Activated T-helper 2 cell treated with anti-CD3 and anti-CD28 coated beads, Interferon-gamma antibody, Interleukin-2, Interleukin-4, amounts not matched to agents 10 μg/mL and 5 μg/mL and 100 μg/mL, durations not matched to agents 14 hours and 24 hours and 36 hours (primary cell): Measurements from ENCODE around the gene SLC34A3. TPM values are rescaled to one million over a fixed set of nuclear protein-coding genes. Genes with fewer than 3 reads are reported as not detected.

Experiments
- DNase-seq: peaks from one replicate; pipeline ENCODE4 v3.0.0; 2021; ENCODE audit warnings: low spot score
- H3K27ac Mint-ChIP-seq: one replicate; pipeline ENCODE4 v1.8.0; 2021; ENCODE audit warnings: mixed read lengths
- H3K27me3 Mint-ChIP-seq: one replicate; pipeline ENCODE4 v1.8.0; 2021; ENCODE audit warnings: low read depth, mixed read lengths
- H3K36me3 Mint-ChIP-seq: one replicate; pipeline ENCODE4 v1.8.0; 2021; ENCODE audit warnings: low read depth, mixed read lengths
- H3K4me1 Mint-ChIP-seq: one replicate; pipeline ENCODE4 v1.8.0; 2021; ENCODE audit warnings: low read depth, mixed read lengths
- H3K4me3 Mint-ChIP-seq: one replicate; pipeline ENCODE4 v1.8.0; 2021; ENCODE audit warnings: low read depth, mild to moderate bottlenecking, moderate library complexity, mixed read lengths
- H3K9me3 Mint-ChIP-seq: one replicate; pipeline ENCODE4 v1.8.0; 2021; ENCODE audit warnings: mixed read lengths
- intact Hi-C: fragments of 100-400 bp; cut with micrococcal nuclease; formaldehyde crosslinking; loops from one replicate; pipeline ENCODE4 v1.15.1; 2023
- total RNA-seq: library from RNA; stranded (reverse); gene quantifications from 2 replicates; pipeline ENCODE4 v1.2.3, GENCODE V29; 2022

Gene SLC34A3
- total RNA-seq, 1 donor from 2014 or later = not detected

DNA sequence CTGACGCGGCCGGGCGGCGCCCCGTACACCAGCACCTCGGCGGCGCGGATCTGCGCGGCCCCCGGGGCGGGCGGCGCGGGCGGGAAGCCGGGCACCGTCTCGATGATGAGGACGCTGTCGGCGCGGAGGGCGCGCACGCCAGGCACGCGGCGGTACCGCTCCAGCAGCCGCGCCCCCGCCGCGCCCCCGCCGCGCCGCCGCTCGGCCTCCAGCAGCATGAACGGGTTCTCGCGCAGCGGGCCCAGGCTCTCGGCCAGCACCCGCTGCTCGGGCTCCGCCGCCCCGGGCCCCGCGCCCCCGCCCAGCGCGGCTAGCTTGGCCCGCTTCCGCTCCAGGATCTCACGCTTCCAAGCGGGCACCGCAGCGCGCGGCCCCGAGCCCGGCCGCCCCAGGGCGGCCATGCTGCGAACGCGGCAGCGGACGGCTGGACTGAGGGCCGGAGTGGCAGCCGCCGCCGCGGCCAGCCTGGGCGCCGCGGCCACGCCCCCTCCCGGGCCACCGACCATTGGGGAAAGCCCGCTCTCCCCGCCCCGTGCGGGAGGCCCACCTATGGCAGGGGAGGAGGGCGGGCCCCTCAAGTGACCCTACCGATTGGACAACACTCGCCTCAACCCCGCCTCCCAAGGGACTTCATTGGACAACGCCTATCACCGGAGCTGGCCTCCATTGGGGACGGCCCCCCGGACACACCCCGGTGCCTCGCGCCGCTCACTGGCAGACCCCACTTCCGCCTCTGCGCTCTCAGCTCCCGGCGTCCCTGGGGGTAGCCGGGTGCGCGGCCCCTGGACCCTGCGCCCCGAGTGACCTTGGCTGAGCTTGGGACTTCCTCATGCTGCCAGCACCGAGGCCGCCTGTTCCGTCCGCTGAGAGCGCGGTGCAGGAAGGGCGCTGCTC lies 30.1 kb upstream of the SLC34A3 start, which contains the start of gene TPRN:
Gene TPRN, minus strand, starts transcription at position 431 of the 894 bp plus-strand sequence. Its CDS starts 30 bp downstream, at position 401.
- intact Hi-C loops = loop anchor here (1.0 to 5.0 kb wide), 3 partner anchors 12 to 73 kb away; partner anchors contain the start of genes ANAPC2 and SSNA1
- Mint-ChIP-seq H3K9me3 (no peaks in the 10 kb centered on the region), H3K36me3 (peaks cover 9% of the 10 kb centered on the region), H3K4me1 (peaks cover 20% of the 10 kb centered on the region), H3K4me3 (peak within 1 kb of the TSS; percentile 83), H3K27ac (peak within 1 kb of the TSS; percentile 69), H3K27me3 (no peaks in the 10 kb centered on the region)
- DNase-seq = peak; percentile 99

DNA sequence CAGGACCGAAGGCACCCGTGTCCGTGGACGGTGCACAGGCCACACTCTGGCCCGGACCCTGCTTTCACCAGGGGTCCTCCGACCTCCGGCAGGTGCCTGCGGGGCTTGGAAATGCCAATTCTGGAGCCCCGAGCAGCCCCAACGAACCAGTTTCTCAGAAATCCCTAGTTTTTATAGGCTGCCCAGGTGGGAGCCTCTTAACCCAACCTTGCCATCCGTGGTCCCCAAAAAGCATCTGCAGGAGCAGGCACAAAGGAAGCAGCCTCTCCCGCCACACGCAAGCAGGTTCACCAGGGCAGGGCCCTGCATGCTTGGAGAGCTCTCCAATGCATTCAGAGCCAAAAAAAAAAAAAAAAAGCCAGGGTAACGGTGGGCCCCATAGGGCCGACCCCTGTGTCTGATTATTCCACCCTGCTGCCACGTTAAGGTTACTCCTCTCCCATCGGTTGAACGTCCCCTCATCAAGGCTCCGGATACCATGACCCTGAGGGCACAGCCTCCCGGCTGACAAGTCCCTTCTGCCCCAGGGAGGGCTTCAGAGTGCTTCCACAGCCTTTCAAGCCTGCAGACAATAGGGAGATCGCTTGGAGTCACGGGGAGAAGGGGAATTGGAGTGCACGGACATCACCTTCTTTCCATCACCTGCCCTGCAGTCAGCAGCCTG lies 29.4 kb upstream of the SLC34A3 start:
- no peak for DNase-seq
- peaks cover 9% of the 10 kb centered on the region for H3K36me3 Mint-ChIP-seq
- no peaks in the 10 kb centered on the region for H3K27me3 Mint-ChIP-seq
- peak overlapping the region; percentile 69 for H3K27ac Mint-ChIP-seq
- H3K9me3 Mint-ChIP-seq = no peaks in the 10 kb centered on the region
- intact Hi-C loops = loop anchor here (5.0 kb wide), 1 partner anchor 74 kb away; no protein-coding TSS in a partner anchor
- peak overlapping the region; percentile 82 for H3K4me3 Mint-ChIP-seq
- peaks cover 21% of the 10 kb centered on the region for H3K4me1 Mint-ChIP-seq

DNA sequence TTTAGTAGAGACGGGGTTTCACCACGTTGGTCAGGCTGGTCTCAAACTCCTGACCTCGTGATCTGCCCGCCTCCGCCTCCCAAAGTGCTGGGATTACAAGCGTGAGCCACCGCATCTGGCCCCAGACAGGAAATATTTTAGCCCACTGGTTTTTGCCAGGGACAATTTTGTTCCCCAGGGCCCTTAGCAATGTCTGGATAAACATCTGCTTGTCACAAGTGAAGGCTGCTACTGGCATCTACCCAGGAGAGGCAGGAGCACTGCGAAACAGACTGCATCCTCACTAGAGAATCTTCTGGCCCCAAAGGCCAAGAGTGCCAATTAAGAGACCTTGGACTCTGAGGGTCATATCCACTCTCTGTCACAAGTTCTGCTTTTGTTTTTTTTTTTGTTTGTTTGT lies 27.7 kb upstream of the SLC34A3 start:
- H3K27me3 Mint-ChIP-seq = no peaks in the 10 kb centered on the region
- H3K4me3 Mint-ChIP-seq = peak overlapping the region; percentile 8
- H3K27ac Mint-ChIP-seq = no peak overlapping the region
- DNase-seq = no peak
- H3K36me3 Mint-ChIP-seq = peaks cover 22% of the 10 kb centered on the region
- peaks cover 34% of the 10 kb centered on the region for H3K4me1 Mint-ChIP-seq
- no peaks in the 10 kb centered on the region for H3K9me3 Mint-ChIP-seq
- intact Hi-C loops = loop anchor here (5.0 kb wide), 1 partner anchor 76 kb away; no protein-coding TSS in a partner anchor

DNA sequence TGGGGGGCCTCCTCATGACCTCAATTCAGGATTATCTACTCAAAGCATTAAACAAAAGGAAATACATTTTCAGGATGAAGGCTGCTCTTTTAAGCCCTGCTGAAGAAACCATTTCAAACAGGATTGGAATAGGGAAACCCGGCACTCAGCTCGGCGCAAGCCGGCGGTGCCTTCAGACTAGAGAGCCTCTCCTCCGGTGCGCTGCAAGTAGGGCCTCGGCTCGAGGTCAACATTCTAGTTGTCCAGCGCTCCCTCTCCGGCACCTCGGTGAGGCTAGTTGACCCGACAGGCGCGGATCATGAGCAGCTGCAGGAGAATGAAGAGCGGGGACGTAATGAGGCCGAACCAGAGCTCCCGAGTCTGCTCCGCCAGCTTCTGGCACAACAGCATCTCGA lies 26.0 kb upstream of the SLC34A3 start:
- no peak for DNase-seq
- peaks cover 32% of the 10 kb centered on the region for H3K4me1 Mint-ChIP-seq
- H3K36me3 Mint-ChIP-seq = peaks cover 31% of the 10 kb centered on the region
- H3K27me3 Mint-ChIP-seq = no peaks in the 10 kb centered on the region
- H3K4me3 Mint-ChIP-seq = peak overlapping the region; percentile 93
- H3K27ac Mint-ChIP-seq = peak overlapping the region; percentile 82
- no peaks in the 10 kb centered on the region for H3K9me3 Mint-ChIP-seq
- intact Hi-C loops = loop anchor here (1.0 to 5.0 kb wide), 2 partner anchors 16 to 77 kb away; partner anchors contain the start of genes ANAPC2 and SSNA1

DNA sequence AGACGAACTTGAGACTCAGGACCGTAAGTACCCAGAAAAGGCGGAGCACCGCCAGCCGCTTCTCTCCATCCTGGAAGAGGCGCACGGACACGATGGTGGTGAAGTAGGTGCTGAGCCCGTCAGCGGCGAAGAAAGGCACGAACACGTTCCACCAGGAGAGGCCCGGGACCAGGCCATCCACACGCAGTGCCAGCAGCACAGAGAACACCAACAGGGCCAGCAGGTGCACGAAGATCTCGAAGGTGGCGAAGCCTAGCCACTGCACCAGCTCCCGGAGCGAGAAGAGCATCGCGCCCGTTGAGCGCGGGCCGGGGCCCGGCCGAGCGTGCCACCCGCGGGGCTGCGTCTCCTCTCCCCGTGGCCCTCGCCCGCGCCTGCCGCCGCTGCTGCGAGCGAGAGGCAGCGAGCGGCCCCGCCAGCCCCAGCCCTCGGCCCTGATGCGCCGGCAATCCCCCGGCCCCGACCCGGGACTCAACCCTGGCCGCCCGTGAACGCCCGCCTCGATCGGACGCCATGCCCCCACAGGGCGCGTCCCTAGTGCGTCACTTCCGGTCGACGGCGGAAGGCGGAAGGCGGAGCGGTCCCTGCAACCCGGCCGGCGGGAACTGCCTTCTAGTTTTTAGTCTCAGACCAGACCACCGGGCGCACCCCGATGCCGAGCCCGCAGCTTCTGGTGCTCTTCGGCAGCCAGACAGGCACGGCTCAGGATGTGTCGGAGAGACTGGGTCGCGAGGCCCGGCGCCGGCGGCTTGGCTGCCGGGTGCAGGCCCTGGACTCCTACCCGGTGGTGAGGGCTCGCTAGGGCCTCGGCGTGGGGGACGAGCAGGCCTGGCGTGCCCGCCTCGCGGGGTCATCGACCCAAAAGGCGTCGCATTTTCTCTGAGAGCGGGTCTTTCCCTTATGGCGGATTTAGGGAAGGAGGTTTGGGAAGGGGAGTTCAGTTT lies 25.3 kb upstream of the SLC34A3 start, which contains the start of the genes NDOR1 and TMEM203:
Gene NDOR1, plus strand, starts transcription at position 575 of the 944 bp plus-strand sequence. Its CDS starts 78 bp downstream, at position 653.
Gene TMEM203, minus strand, starts transcription at position 523 of the 944 bp plus-strand sequence. Its CDS starts 234 bp downstream, at position 289.
- peak; percentile 91 for DNase-seq
- Mint-ChIP-seq H3K4me1 (peaks cover 32% of the 10 kb centered on the region), H3K9me3 (no peaks in the 10 kb centered on the region), H3K27ac (peak within 1 kb of the TSS; percentile 87), H3K4me3 (peak within 1 kb of the TSS; percentile 93), H3K36me3 (peaks cover 31% of the 10 kb centered on the region), H3K27me3 (no peaks in the 10 kb centered on the region)
- intact Hi-C loops = loop anchor here (1.0 kb wide), 1 partner anchor 17 kb away; the partner anchor contains the start of genes ANAPC2 and SSNA1

DNA sequence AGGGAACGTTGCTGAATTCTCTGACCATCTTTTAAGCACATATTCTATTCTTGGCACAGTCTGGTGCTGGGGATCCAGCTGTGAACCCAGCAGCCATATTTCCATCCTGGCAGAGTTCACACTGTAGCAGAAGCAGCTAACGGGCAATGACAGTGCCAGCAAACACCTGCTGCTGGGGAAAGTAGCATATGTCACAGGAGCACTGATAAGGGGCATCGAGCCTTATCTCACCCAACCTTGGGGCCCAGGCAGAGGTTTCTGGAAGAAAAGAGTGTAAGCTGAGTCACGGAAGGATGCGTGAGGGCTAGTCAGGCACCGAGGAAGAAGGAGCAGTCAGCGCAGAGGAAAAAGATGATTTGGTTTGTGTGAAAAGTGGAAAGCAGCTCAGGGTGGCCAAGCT lies 24.1 kb upstream of the SLC34A3 start:
- no peak for DNase-seq
- peak overlapping the region; percentile 87 for H3K27ac Mint-ChIP-seq
- intact Hi-C loops = no loop called here
- peaks cover 31% of the 10 kb centered on the region for H3K36me3 Mint-ChIP-seq
- no peaks in the 10 kb centered on the region for H3K27me3 Mint-ChIP-seq
- peaks cover 28% of the 10 kb centered on the region for H3K4me1 Mint-ChIP-seq
- peak overlapping the region; percentile 93 for H3K4me3 Mint-ChIP-seq
- H3K9me3 Mint-ChIP-seq = no peaks in the 10 kb centered on the region

DNA sequence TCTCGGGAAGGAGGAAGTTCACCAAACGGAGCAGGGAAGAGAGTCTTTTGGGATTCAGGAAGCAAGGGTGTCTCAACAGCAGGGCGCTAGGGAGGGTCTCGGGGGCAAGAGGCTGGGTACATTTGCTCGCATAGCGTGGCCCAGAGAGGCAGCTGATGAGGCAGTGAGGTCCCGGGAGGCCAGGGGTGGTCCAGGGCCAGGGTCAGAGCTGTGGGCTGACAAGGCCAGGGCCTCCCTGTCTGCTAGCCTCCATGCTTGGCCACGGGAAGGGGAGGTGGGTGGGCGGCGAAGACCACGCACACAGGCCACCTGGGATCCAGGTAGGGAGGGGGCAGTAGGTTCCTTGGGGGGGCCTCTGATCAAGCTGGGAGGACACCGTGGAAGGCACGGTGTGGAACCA lies 19.2 kb upstream of the SLC34A3 start:
- no peaks in the 10 kb centered on the region for H3K9me3 Mint-ChIP-seq

DNA sequence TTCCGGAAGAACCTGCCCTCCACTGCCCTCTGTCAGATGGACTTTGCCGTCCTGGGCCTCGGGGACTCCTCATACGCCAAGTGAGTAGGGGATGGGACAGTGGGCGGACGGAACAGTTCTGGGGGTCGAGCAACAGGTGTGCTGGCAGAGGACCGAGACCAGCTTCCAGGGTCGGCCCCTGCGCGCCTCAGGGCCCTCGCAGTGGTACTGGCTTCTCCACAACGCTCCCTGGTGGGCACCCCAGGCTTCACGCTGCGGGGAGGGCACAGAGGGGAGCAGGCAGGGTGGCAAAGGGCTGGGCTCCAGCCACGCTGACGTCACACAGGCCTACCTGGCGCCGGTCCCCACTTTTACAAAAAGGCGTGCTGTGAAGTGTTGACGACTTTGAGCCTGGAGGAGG lies 18.2 kb upstream of the SLC34A3 start:
- H3K9me3 Mint-ChIP-seq = no peaks in the 10 kb centered on the region

More for the DNA sequence above, 19.2 kb upstream of the SLC34A3 start:
- no peak for DNase-seq
- Mint-ChIP-seq H3K36me3 (peaks cover 24% of the 10 kb centered on the region), H3K27ac (no peak overlapping the region), H3K4me3 (no peak overlapping the region), H3K27me3 (no peaks in the 10 kb centered on the region), H3K4me1 (peaks cover 11% of the 10 kb centered on the region)
- intact Hi-C loops = no loop called here

DNA sequence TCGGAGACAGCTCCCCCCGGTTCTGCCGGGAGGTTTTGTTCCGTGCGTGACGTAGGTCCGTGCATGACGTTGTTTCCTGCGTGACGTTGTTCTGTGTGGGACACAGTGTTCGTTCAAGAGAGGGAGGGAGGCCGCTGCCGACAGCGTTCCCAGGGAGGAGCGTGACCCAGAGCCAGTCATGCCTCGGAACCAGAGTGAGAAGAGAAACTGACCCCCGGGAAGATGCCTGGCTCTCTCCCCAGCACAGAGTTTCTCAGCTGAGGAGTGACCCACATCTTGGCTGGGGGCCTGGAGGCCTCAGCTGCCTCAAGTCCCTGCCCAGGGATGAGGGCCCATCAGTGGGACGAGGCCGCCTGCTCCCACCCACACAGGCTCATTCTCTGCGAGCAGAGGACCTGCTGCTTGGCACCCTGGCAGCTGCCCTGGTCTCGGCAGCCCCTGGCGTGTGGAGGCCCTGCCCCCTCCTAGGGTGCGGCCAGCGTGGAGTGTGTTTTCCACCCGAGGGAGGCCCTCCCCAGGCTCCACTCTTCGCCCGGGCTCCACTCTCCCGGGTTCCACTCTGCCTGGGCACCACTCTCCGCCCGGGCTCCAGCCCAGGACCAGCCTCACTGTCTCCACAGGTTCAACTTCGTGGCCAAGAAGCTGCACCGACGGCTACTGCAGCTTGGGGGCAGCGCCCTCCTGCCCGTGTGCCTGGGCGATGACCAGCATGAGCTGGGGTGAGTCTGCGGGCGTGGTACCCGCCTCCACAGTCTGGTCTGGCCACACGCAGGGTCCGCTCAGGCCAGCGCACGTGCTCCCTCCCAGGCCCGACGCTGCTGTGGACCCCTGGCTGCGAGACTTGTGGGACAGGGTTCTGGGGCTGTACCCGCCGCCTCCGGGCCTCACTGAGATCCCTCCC lies 17.3 kb upstream of the SLC34A3 start:
- intact Hi-C loops = no loop called here
- no peak for DNase-seq

More for the DNA sequence above, 18.2 kb upstream of the SLC34A3 start:
- DNase-seq = no peak
- Mint-ChIP-seq H3K27ac (no peak overlapping the region), H3K4me1 (peaks cover 1% of the 10 kb centered on the region), H3K27me3 (no peaks in the 10 kb centered on the region), H3K4me3 (no peak overlapping the region), H3K36me3 (peaks cover 14% of the 10 kb centered on the region)
- intact Hi-C loops = no loop called here

DNA sequence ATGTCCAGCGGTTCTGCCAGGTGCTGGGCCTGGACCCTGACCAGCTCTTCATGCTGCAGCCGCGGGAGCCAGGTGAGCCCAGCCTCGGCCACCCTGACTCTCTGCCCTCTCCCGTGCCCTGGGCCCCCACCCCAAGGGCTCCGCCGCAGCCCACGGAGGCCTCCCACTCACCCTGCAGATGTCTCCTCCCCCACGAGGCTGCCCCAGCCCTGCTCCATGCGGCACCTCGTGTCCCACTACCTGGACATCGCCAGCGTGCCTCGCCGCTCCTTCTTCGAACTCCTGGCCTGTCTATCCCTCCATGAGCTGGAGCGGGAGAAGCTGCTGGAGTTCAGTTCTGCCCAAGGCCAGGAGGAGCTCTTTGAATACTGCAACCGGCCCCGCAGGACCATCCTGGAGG lies 16.1 kb upstream of the SLC34A3 start:
- Mint-ChIP-seq H3K9me3 (no peaks in the 10 kb centered on the region), H3K4me1 (no peaks in the 10 kb centered on the region), H3K27me3 (no peaks in the 10 kb centered on the region), H3K4me3 (no peak overlapping the region), H3K27ac (no peak overlapping the region), H3K36me3 (peaks cover 3% of the 10 kb centered on the region)
- intact Hi-C loops = no loop called here
- DNase-seq = no peak

More for the DNA sequence above, 17.3 kb upstream of the SLC34A3 start:
- Mint-ChIP-seq H3K9me3 (no peaks in the 10 kb centered on the region), H3K4me1 (no peaks in the 10 kb centered on the region), H3K4me3 (no peak overlapping the region), H3K27ac (no peak overlapping the region), H3K27me3 (no peaks in the 10 kb centered on the region), H3K36me3 (peaks cover 10% of the 10 kb centered on the region)
